Calu3 (cell line): ENCODE measurements around the gene PCARE. TPM values are rescaled to one million over a fixed set of nuclear protein-coding genes. Genes with fewer than 3 reads are reported as not detected.

Experiments used
- Bru-seq: library from RNA; stranded (reverse); fragments of 400-500 nt; gene quantifications from one replicate; lab custom pipeline; 2021; lab: Mats Ljungman, UMichigan
- BruChase-seq, 2 experiments: library from RNA; stranded (reverse); fragments of 400-500 nt; gene quantifications; one replicate each; lab custom pipeline; 2021; lab: Mats Ljungman, UMichigan
- BruUV-seq: library from RNA; stranded (reverse); fragments of 400-500 nt; replicated peaks from 2 replicates; lab custom pipeline; 2021; lab: Mats Ljungman, UMichigan
- CTCF ChIA-PET: fragments of 300-600 bp; sonication (Branson Sonifier 250); formaldehyde crosslinking; loops from one replicate; lab custom pipeline; 2022; ENCODE audit warnings: antibody characterized with exemption; lab: Charles Lee
- DNase-seq: peaks from one replicate; pipeline ENCODE4 v3.0.0; 2022
- H3K27ac Mint-ChIP-seq: one replicate; pipeline ENCODE4 v1.8.0; 2022; ENCODE audit warnings: mixed read lengths; ENCODE audit not compliant: unreplicated experiment
- H3K27me3 Mint-ChIP-seq: one replicate; pipeline ENCODE4 v1.8.0; 2022; ENCODE audit warnings: mixed read lengths; ENCODE audit not compliant: unreplicated experiment
- H3K36me3 Mint-ChIP-seq: one replicate; pipeline ENCODE4 v1.8.0; 2022; ENCODE audit warnings: mild to moderate bottlenecking, moderate library complexity, mixed read lengths; ENCODE audit not compliant: insufficient read depth, unreplicated experiment
- H3K4me1 Mint-ChIP-seq: one replicate; pipeline ENCODE4 v1.8.0; 2022; ENCODE audit warnings: mild to moderate bottlenecking, low read depth, mixed read lengths; ENCODE audit not compliant: unreplicated experiment
- H3K4me3 Mint-ChIP-seq: one replicate; pipeline ENCODE4 v1.8.0; 2022; ENCODE audit warnings: mild to moderate bottlenecking, low read depth, moderate library complexity, mixed read lengths; ENCODE audit not compliant: unreplicated experiment
- H3K9me3 Mint-ChIP-seq: one replicate; pipeline ENCODE4 v1.8.0; 2022; ENCODE audit warnings: low read depth, mixed read lengths; ENCODE audit not compliant: unreplicated experiment
- CTCF ChIP-seq: fragments of 200-600 bp; IDR thresholded peaks from one replicate; pipeline ENCODE4 v1.8.0; 2022; ENCODE audit warnings: antibody characterized with exemption; ENCODE audit not compliant: unreplicated experiment
- intact Hi-C: fragments of 100-400 bp; cut with micrococcal nuclease; formaldehyde crosslinking; loops from one replicate; pipeline ENCODE4 v1.10.0; 2022; ENCODE audit not compliant: unreplicated experiment
- long read RNA-seq: library from polyadenylated mRNA; stranded (forward); transcript quantifications from one replicate; pipeline ENCODE4 v2.0.0, GENCODE V29; 2022
- total RNA-seq: library from RNA; stranded (reverse); gene quantifications from 2 replicates; pipeline ENCODE4 v1.2.3, GENCODE V29; 2022

Gene PCARE
- not detected in 2 replicates for total RNA-seq
- Bru-seq, nascent RNA = not detected
- not detected for BruChase-seq, experiment 1, labeled RNA remaining after a 6-hour chase
- not detected for BruChase-seq, experiment 2, labeled RNA remaining after a 2-hour chase
- long read RNA-seq = 0 reads

- Mint-ChIP-seq H3K27ac (no peak within 1 kb of the TSS), H3K9me3 (no peaks in the 10 kb centered on the region), H3K27me3 (no peaks in the 10 kb centered on the region), H3K4me1 (no peaks in the 10 kb centered on the region), H3K4me3 (no peak within 1 kb of the TSS), H3K36me3 (no peaks in the 10 kb centered on the region)
- no peak for TF ChIP-seq CTCF
- BruUV-seq = no TSS peak
- intact Hi-C loops = no loop called here
- DNase-seq = no peak
- CTCF ChIA-PET = no interaction called here
These were observed at the start of gene PCARE for GRCh38 chr2:29074411-29074810. PCARE (minus strand) TSS chr2:29074523; CDS start chr2:29074261, 262 bp downstream.

- peak overlapping the region; percentile 72 for H3K27ac Mint-ChIP-seq
- no TSS peak for BruUV-seq
- TF ChIP-seq CTCF = no peak
- intact Hi-C loops = no loop called here
- H3K9me3 Mint-ChIP-seq = no peaks in the 10 kb centered on the region
- H3K4me1 Mint-ChIP-seq = peaks cover 65% of the 10 kb centered on the region
- CTCF ChIA-PET = no interaction called here
- peak overlapping the region; percentile 43 for H3K4me3 Mint-ChIP-seq
- no peaks in the 10 kb centered on the region for H3K27me3 Mint-ChIP-seq
- peaks cover 98% of the 10 kb centered on the region for H3K36me3 Mint-ChIP-seq
- DNase-seq = peak; percentile 62
These were observed 49.5 kb upstream of the PCARE start for GRCh38 chr2:29123617-29124349.

GRCh38 chr2:29120846-29121245 lies 46.5 kb upstream of the PCARE start:
- DNase-seq = no peak
- BruUV-seq = no TSS peak
- CTCF ChIA-PET = interaction anchor here (0.8 to 1.8 kb wide), 3 partner anchors 9 to 69 kb away, joined by 3 to 7 read pairs (median 7); no protein-coding TSS in a partner anchor
- H3K27me3 Mint-ChIP-seq = no peaks in the 10 kb centered on the region
- intact Hi-C loops = no loop called here
- H3K27ac Mint-ChIP-seq = peak overlapping the region; percentile 97
- H3K36me3 Mint-ChIP-seq = peaks cover 100% of the 10 kb centered on the region
- H3K9me3 Mint-ChIP-seq = no peaks in the 10 kb centered on the region
- TF ChIP-seq CTCF = no peak
- peaks cover 65% of the 10 kb centered on the region for H3K4me1 Mint-ChIP-seq
- H3K4me3 Mint-ChIP-seq = peak overlapping the region; percentile 79

- H3K36me3 Mint-ChIP-seq = peaks cover 96% of the 10 kb centered on the region
- no peak for DNase-seq
- no peak for TF ChIP-seq CTCF
- H3K9me3 Mint-ChIP-seq = no peaks in the 10 kb centered on the region
- intact Hi-C loops = loop anchor here (10.0 kb wide), 1 partner anchor 164 kb away; no protein-coding TSS in a partner anchor
- H3K4me3 Mint-ChIP-seq = peak overlapping the region; percentile 79
- no peaks in the 10 kb centered on the region for H3K27me3 Mint-ChIP-seq
- no TSS peak for BruUV-seq
- H3K27ac Mint-ChIP-seq = peak overlapping the region; percentile 97
- H3K4me1 Mint-ChIP-seq = peaks cover 48% of the 10 kb centered on the region
- CTCF ChIA-PET = interaction anchor here (2.9 to 3.6 kb wide), 2 partner anchors 10 to 13 kb away, joined by 15 to 20 read pairs; no protein-coding TSS in a partner anchor
These were observed 44.9 kb upstream of the PCARE start for GRCh38 chr2:29119211-29119610.
